D341Med (cell line): ENCODE results near the gene MAX.
A peak's percentile ranks its signal among the peaks of the same experiment; 100 is the strongest.

Source experiments
- DNase-seq: peaks from one replicate; pipeline ENCODE4 v3.0.0; 2012; ENCODE audit warnings: low spot score

Gene MAX

DNA sequence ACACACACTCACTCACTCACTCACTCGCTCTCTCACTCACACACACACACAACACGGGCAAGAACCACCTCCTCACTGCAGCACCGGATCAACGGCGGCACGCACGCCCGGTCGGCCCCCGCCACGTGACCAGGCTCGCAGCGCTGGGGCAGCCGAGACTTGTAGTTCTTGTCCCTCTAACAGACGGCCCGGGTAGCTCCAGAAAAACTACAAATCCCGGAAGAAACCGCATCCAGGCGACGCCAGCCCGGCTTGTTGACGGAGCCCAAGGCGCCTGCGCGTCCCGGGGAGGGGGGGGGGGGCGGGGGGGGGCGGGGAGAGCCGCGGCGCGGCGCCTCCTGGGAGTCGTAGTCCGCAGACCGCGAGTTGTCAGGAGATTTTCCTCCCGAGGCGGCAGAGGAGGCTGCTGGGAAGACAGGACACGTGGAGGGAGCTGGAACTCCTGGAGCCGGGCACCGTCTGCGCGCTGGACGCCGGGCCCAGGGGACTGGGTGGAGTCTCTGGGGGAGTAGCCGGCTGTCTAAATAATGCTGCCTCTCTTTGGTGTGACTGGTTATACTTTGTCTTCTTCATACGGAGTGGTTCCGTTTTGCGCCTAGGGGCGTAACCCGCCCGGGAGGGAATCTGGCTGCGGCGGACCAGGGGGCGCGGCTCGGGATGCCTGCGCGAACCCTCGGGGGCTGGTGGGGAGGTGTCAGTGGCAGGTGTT is at the start of gene MAX:
Gene MAX (minus strand): TSS at position 77 of the 709 bp plus-strand sequence. CDS start 178 bp downstream, outside the sequence.
- peak; percentile 97 for DNase-seq

- no peak for DNase-seq
Observed at GRCh38 chr14:65151609-65151956, 49.3 kb upstream of the MAX start.

DNA sequence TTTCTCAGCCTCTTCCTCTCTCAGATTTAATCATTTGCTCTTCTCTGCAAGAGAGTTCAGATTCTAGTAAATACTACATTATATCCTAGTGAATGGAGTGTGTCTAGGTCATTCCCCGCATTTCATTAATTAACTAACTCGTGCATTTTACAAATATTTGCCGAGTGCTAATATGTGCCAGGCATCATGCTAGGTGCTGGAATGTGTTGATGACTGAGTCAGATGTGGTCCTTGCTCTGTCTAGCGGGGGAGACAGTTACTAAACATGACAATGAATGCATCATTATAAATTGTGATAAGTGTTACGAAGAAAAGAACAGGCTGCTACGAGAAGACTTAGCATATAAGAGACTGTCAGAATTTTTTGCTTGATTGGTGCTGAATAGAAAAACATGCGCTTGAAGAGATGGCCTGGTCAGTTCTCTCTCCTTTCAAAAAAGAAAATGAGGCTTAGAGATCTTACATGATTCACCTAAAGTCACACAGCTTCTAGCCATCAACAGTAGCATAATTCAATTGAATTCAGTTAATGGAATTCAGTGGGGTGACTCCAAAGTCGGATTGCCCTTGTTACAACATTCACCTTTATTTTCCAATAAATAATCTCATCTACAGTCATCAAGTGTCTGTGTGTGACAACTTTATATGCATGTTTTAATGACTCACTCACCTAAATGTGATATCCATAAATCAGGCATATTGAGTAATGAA is 48.7 kb upstream of the MAX start:
- no peak for DNase-seq

DNA sequence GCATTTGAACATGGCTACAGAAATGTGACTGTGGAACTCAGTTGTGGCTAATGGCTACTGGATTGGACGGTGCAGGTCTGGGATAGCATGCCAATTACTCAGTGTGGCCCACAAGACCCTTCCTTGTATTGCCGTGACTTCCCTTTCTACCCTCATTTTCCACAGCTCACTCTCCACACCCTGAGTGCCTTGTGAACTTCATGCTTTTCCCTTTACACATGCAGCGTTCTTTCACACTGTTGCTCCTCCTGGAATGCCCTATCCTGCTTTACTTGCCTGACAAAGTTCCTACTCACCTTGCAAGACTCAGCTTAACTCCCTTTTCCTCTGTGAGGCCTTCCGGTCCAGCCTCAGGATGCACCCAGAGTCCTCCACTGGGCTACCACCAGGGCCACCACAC is 46.8 kb upstream of the MAX start:
- DNase-seq: no peak

- no peak for DNase-seq
Observed at GRCh38 chr14:65144170-65144569, 41.9 kb upstream of the MAX start.

DNA sequence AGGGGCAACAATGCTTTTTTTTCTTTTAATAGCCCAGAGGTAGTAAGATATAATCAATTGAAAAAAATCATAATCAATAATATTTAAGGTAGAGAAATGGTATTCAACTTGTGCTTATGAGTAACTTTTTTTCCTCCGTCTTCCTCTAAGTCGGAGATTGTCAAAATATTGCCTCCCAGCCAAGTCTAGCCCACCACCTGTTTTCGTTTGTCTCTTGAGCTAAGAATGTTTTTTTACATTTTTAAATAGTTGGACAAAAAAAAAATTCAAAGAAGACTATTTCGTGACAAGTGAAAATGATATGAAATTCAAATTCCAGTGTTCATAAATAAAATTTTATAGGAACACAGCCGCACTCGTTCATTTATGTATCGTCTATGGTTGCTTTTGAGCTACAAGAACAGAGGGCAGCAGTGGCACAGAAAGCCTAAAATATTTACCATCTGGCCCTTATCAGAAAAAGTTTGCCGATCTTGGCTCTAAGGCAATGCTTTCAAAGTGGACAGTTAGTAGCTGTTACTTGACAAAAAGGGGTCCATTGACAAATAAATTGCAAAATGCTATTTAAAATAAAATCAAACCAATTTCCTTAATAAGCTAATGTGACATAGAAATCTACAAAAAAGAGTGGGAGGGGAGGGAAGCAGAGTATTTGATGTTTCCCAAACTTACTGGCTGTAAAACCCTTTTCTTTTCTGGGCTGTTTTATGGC is 40.8 kb upstream of the MAX start:
- no peak for DNase-seq

DNA sequence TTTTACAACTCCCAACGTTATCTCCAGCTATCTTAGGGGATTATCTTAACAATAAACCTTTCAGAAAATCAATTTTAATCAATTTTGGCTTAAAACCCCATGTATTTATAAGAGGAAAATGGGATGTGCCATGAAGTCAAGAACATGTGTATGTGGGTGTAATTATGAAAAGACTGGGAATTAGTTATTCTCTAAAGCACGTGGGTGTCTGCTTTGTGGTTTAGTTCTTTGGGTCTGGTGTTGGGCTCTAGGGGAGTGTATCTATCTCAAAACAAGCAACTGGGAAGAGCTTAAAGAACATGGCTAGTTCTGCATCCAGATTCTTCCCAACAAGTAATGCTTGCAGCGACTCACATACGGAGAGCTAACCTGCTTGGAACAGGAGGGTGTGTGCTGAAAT is 40.1 kb upstream of the MAX start:
- peak; percentile 50 for DNase-seq

GRCh38 chr14:65141523-65141922 is 39.2 kb upstream of the MAX start:
- DNase-seq: peak; percentile 70

- DNase-seq: no peak
Observed at GRCh38 chr14:65137648-65138307, 35.5 kb upstream of the MAX start.

- DNase-seq: no peak
Observed at GRCh38 chr14:65134651-65135579, 32.6 kb upstream of the MAX start.

GRCh38 chr14:65132855-65133254 is 30.5 kb upstream of the MAX start:
- DNase-seq: no peak

DNA sequence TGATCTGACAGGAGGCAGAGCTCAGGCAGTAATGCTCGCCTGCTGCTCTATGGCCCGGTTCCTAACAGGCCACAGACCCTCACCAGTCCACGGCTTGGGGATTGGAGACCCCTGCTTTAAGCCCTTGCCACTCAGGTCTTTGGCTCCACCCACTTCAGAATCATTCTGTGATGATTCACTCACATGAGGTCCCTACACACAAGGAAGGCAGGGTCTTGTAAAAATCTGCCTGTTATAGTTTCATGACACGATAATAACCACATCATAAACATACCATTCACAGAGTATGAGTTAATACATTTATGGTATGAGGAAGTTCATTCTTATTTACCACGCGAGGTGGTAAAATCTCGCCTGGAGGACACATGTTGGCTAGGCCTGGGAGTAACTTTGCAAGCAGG is 29.0 kb upstream of the MAX start:
- DNase-seq: no peak

DNA sequence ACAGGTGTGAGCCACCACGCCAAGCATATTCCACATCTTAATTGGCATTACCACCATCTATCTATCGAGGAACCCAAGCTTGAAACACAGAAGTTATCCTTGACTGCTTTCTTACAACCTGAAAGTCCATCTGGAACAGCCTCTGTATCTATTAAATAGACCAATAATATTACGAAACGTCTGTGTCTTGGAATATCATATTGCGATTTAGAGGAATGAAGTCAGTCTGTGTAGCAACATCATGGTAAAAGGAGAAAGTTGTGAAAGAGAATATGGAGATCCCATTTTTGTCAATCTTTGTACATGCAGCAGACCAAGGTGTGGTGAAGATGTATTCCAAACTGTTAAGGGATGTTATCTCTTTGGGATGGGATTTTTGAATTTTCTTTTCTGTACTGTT is 25.8 kb upstream of the MAX start:
- DNase-seq: no peak

- no peak for DNase-seq
Observed at GRCh38 chr14:65117769-65118745, 15.7 kb upstream of the MAX start.

GRCh38 chr14:65115615-65116014 is 13.3 kb upstream of the MAX start:
- DNase-seq: no peak

DNA sequence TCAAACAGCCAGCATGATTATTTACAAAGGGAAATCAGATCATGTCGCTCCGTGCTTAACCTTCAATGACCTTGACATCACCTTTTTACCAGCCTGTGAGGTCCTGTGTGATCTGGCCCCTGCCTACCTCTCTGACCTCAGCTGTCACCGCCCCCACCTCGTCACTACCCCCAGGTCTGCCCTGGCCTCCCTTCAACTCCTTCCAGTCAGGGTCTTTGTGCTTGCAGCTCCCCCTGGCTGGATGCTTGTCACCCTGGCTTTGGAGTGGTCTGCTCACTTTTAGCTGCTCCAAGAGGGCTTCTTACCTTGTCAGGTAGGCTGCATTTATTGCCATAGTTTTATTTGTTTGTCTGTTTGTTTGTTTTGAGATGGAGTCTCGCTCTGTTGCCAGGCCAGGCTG is 8.2 kb upstream of the MAX start:
- no peak for DNase-seq

GRCh38 chr14:65109357-65109756 is 7.0 kb upstream of the MAX start:
- no peak for DNase-seq

- DNase-seq: no peak
Observed at GRCh38 chr14:65107200-65107599, 4.9 kb upstream of the MAX start.

DNA sequence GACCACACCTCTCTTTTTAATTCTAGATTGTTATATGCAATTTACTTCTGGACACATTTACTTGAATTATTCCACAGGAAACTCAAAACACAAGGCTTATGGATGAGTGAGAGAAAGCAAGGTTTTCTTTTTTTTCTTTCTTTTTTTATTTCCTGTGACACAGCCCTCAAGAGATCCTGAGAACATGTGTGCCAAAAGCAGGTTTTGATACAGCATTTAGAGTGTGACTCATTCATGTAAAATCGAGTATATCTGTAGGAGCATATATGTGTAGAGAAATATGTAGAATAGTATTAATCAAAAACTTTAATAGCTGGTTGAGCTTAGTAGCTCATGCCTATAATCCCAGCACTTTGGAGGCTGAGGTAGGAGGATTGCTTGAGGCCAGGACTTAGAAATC is 4.4 kb upstream of the MAX start:
- no peak for DNase-seq

- no peak for DNase-seq
Observed at GRCh38 chr14:65106316-65106715, 4.0 kb upstream of the MAX start.
